D721Med (cell line): ENCODE data around the gene GRM6.

Experiments
- DNase-seq: peaks from one replicate; pipeline ENCODE4 v3.0.0; 2011; ENCODE audit warnings: low spot score; ENCODE audit not compliant: insufficient read length
- FAIRE-seq: peaks from 2 replicates; lab custom pipeline; 2011; peaks lifted over from hg19 to GRCh38; lab: Jason Lieb, UNC
- TF ChIP-seq, protein P1 (sequence below): IDR thresholded peaks from 2 replicates; pipeline ENCODE4 v1.5.1; 2012; ENCODE audit warnings: mild to moderate bottlenecking, control low read depth; ENCODE audit not compliant: insufficient read depth; ENCODE audit errors: missing control alignments

Gene GRM6

DNA sequence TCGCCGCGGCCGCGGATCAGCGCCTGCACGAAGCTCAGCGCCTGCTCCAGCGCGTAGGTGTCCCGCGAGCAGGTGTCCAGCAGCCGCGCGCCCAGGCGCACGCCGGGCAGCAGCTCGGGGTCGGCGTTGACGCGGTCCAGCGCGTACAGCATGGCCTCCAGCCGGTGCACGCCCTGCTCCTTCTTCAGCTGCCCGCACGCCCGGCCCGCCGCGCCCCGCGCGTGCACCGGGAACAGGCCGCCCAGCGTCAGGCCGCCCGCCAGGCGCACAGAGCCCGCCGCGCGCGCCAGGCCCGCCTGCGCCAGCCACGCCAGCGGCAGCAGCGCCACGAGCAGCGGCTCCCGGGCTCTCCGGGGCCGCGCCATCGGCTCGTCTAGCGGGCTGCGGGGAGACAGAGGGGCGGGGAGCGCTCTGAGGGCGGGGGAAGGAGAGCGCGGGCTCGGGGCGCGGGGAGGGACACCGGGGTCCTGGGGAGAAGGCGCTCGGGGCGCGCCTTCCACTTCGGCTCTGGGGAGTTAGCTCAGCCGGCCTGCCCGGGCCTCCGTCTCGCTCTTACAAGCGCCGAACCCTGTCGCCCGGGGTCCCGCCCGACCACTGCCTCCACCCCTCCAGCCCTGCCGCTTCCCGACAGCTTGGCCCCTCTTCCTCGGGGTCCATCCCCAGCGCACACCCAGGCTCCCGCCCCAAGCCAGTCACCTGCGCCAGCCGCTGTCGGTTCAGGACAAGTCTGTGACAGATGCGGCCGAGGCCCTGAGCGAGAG, at the start of gene GRM6:
GRM6 (minus strand) TSS at position 741 of the 761 bp plus-strand sequence; CDS start at position 365, 376 bp downstream.
- peak; percentile 67 for DNase-seq
- TF ChIP-seq, protein P1, sequence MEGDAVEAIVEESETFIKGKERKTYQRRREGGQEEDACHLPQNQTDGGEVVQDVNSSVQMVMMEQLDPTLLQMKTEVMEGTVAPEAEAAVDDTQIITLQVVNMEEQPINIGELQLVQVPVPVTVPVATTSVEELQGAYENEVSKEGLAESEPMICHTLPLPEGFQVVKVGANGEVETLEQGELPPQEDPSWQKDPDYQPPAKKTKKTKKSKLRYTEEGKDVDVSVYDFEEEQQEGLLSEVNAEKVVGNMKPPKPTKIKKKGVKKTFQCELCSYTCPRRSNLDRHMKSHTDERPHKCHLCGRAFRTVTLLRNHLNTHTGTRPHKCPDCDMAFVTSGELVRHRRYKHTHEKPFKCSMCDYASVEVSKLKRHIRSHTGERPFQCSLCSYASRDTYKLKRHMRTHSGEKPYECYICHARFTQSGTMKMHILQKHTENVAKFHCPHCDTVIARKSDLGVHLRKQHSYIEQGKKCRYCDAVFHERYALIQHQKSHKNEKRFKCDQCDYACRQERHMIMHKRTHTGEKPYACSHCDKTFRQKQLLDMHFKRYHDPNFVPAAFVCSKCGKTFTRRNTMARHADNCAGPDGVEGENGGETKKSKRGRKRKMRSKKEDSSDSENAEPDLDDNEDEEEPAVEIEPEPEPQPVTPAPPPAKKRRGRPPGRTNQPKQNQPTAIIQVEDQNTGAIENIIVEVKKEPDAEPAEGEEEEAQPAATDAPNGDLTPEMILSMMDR: no peak
- FAIRE-seq: no peak

DNA sequence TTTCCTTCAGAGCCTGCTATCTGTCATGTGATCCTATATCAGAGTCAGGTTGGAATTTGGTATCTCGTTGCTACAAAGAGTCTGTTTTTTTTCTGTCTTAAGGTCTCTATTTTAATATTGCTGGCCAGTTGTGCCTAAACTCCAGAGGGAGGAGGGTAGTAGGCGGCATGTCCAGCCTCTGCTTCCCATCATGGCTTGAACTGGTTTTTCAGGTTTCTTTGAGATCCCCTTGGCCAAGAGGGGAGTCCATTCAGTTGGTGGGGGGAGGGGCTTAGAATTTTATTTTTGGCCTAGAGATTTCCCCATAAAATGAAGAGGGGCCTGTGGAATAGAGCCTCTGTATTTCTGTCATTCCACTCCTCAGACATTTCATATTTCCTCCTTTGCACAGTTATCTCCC, 49.6 kb upstream of the GRM6 start:
- TF ChIP-seq, protein P1: no peak
- DNase-seq: no peak
- no peak for FAIRE-seq

DNA sequence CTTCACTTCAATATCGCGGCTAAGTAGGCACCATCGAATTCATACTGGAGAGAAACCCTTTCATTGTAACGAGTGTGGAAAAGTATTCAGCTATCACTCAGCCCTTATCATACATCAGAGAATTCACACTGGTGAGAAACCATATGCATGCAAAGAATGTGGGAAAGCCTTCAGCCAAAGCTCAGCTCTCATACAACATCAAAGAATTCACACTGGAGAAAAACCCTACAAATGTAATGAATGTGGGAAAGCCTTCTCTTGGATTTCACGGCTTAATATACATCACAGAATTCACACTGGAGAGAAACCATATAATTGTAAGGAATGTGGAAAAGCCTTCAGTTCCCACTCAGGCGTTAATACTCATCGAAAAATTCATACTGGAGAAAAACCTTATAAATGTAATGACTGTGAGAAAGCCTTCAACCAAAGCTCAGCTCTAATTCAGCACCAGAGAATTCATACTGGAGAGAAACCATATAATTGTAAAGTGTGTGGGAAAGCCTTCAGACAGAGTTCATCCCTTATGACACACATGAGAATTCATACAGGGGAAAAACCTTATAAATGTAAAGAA, 38.0 kb upstream of the GRM6 start:
- DNase-seq (no peak), FAIRE-seq (no peak)
- TF ChIP-seq, protein P1: no peak

DNA sequence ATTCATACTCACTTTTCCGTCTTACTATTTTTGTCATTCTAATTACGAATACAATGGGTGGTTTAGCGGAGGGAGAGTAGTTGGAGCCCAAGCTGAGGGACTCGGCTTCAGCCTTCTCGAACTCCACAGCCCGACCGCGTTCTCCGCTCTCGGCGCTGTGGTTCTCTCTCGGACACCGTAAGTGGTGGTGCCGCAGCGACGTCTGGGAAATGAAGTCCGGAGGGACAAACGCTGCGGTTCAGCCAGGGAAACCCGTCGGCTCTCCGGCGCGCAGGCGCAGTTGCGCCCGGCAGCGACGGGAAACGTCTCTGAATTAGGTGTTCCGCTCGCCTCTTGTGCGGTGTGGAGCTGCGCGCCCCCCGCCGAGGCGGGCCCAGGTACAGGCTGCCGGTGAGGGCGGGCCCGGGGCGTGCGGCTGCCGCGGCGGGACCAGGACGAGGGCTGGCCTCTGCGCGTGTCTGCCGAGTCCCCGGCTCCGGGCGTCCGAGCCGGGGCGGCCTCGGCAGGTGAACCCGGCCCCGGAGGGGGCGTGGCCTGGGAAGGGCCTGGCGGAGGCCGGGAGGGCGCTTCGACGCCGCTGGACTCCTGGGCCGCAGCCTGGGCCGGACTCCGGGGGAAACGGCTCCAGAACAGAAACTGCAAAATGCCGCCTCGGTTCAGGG, 28.5 kb upstream of the GRM6 start, which contains the start of gene ZNF879:
ZNF879 (plus strand) TSS at position 277 of the 662 bp plus-strand sequence. CDS start 1,201 bp downstream, outside the sequence.
- TF ChIP-seq, protein P1: no peak
- FAIRE-seq: no peak
- DNase-seq: peak; percentile 33

DNA sequence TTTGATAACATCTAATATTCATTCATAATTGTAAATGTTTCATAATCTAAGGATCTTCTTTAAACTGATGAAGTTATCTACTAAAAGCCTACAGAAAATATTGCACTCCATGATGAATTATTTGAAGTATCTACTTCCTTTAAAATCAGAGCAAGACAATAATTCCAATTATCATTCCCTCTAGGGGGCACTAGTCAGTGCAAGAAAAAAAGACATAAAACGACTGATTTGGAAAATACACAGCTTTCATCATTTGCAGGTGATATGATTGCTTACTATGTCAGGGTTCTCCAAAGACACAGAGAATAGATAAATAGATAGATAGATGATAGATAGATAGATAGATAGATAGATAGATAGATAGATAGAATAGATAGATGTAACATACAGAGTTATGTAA, 13.5 kb upstream of the GRM6 start:
- FAIRE-seq (no peak), DNase-seq (no peak)
- TF ChIP-seq, protein P1: peak; percentile 41

DNA sequence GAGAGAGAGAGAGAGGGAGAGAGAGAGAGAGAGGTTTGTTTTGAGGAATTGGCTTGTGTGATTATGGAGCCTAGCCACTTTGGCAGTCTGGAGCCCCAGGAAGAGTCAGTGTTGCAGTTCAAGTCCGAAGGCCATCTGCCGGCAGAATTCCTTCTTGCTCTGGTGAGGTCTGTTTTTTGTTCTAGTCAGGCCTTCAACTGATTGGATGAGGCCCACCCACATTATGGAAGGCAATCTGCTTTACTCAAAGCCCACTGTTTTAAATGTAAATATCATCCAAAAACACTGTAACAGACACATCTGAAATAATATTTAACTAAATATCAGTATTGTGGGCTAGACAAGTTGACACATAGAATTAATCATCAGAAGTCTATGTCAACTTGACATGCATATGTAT, 11.4 kb upstream of the GRM6 start:
- DNase-seq (no peak), FAIRE-seq (no peak)
- TF ChIP-seq, protein P1: no peak

DNA sequence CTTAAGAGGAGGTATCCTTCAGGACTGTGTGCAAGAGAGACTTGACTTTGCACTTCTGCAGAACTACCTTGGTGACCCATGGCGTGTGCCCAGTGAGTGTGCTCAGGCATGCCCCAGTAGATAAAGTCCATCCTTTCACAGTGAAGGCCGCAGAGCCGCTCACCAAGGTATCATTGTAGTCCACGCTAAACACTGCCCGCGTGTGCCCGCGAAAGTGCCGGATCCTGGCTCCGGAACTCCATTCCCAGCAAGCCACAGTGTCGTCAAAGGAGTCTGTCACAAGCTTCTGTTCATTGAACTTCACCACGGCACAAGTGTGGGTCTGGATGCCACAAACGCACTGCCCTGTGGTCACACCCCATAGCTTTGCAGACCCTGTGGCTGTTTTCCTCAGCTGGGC, 3.3 kb upstream of the GRM6 start:
- TF ChIP-seq, protein P1: no peak
- FAIRE-seq (no peak), DNase-seq (no peak)
